HG02852 (cell line): Measurements from ENCODE around the gene TMEM163.
A peak's percentile ranks its signal among the peaks of the same experiment; 100 is the strongest.

Experiments
- ATAC-seq: cut with Tn5 transposase; IDR thresholded peaks from one replicate; pipeline ENCODE4 v1.9.1; 2021; ENCODE audit warnings: mild to moderate bottlenecking, moderate library complexity; ENCODE audit not compliant: unreplicated experiment

The TMEM163 gene

GRCh38 chr2:134462275-134462674 lies 256.5 kb downstream of the TMEM163 start:
- no peak for ATAC-seq

- no peak for ATAC-seq
Measured at GRCh38 chr2:134461511-134461910, 257.3 kb downstream of the TMEM163 start.

- ATAC-seq, result peak; percentile 76
Measured at GRCh38 chr2:134460583-134460998, 258.2 kb downstream of the TMEM163 start.

GRCh38 chr2:134459706-134460406 lies 258.9 kb downstream of the TMEM163 start:
- no peak for ATAC-seq

GRCh38 chr2:134458950-134459349 lies 259.9 kb downstream of the TMEM163 start:
- no peak for ATAC-seq

- ATAC-seq, result no peak
Measured at GRCh38 chr2:134458473-134458853, 260.3 kb downstream of the TMEM163 start.

GRCh38 chr2:134457765-134458472 lies 260.9 kb downstream of the TMEM163 start:
- no peak for ATAC-seq

- ATAC-seq, result no peak
Measured at GRCh38 chr2:134457353-134457752, 261.4 kb downstream of the TMEM163 start.

- ATAC-seq, result no peak
Measured at GRCh38 chr2:134455426-134455825, 263.4 kb downstream of the TMEM163 start.

GRCh38 chr2:134454931-134455330 lies 263.9 kb downstream of the TMEM163 start:
- ATAC-seq, result no peak

- ATAC-seq, result no peak
Measured at GRCh38 chr2:134454426-134454825, 264.4 kb downstream of the TMEM163 start.

- no peak for ATAC-seq
Measured at GRCh38 chr2:134453973-134454372, 264.8 kb downstream of the TMEM163 start.

- ATAC-seq, result no peak
Measured at GRCh38 chr2:134453476-134453875, 265.3 kb downstream of the TMEM163 start.

GRCh38 chr2:134452042-134452733 lies 266.6 kb downstream of the TMEM163 start:
- no peak for ATAC-seq

- no peak for ATAC-seq
Measured at GRCh38 chr2:134451347-134451630, 267.5 kb downstream of the TMEM163 start.

- ATAC-seq, result no peak
Measured at GRCh38 chr2:134449751-134450513, 268.9 kb downstream of the TMEM163 start.

GRCh38 chr2:134449157-134449556 lies 269.6 kb downstream of the TMEM163 start:
- no peak for ATAC-seq

- ATAC-seq, result no peak
Measured at GRCh38 chr2:134448650-134449049, 270.1 kb downstream of the TMEM163 start.

- no peak for ATAC-seq
Measured at GRCh38 chr2:134447669-134448068, 271.1 kb downstream of the TMEM163 start.

- ATAC-seq, result no peak
Measured at GRCh38 chr2:134446383-134447017, 272.3 kb downstream of the TMEM163 start.

- no peak for ATAC-seq
Measured at GRCh38 chr2:134445985-134446382, 272.8 kb downstream of the TMEM163 start.
